Adipocyte (in vitro differentiated cells): ENCODE measurements around the gene IL3RA.
"Not testable (repeated sequence)": the region's sequence is repeated elsewhere in the genome, so short reads cannot be mapped to it uniquely, and the experiment has no call there.

Experiments used
- DNase-seq: peaks from one replicate; pipeline ENCODE4 v3.0.0-alpha.2; 2015; ENCODE audit warnings: low read depth
- H3K27me3 ChIP-seq: replicated peaks from 2 replicates; pipeline ENCODE4 v1.7.0; 2013; ENCODE audit warnings: mild to moderate bottlenecking, low read length, moderate library complexity; ENCODE audit not compliant: control insufficient read depth, insufficient read depth
- H3K36me3 ChIP-seq: 2 replicates; pipeline ENCODE4 v1.7.0; 2013; ENCODE audit warnings: low read length, mild to moderate bottlenecking, moderate library complexity; ENCODE audit not compliant: control insufficient read depth, insufficient read depth, severe bottlenecking
- H3K4me1 ChIP-seq: 2 replicates; pipeline ENCODE4 v1.7.0; 2013; ENCODE audit warnings: mild to moderate bottlenecking, low read length, moderate library complexity; ENCODE audit not compliant: control insufficient read depth, insufficient read depth
- H3K4me3 ChIP-seq: 2 replicates; pipeline ENCODE4 v1.7.0; 2013; ENCODE audit warnings: mild to moderate bottlenecking, low read length, moderate library complexity
- H3K9ac ChIP-seq: 2 replicates; pipeline ENCODE4 v1.7.0; 2013; ENCODE audit warnings: mild to moderate bottlenecking, low read length, moderate library complexity
- H3K9me3 ChIP-seq: 2 replicates; pipeline ENCODE4 v1.7.0; 2013; ENCODE audit warnings: mild to moderate bottlenecking, low read length, moderate library complexity; ENCODE audit not compliant: control insufficient read depth

The IL3RA gene

DNA sequence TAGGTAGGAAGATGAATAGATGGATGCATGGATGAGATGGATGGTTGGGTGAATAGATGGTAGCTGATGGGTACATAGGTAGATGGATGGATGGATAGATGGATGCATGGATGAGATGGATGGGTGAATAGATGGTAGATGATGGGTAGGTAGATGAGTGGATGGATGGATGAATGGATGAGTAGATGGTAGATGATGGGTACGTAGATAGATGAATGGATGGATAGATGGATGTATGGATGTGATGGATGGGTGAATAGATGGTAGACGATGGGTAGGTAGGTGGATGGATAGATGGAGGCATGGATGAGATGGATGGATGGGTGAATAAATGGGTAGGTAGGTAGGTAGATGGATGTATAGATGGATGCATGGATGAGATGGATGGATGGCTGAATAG lies 69.2 kb downstream of the IL3RA start:
- not testable (repeated sequence) for H3K9ac ChIP-seq, H3K27me3 ChIP-seq, DNase-seq, H3K4me3 ChIP-seq, H3K9me3 ChIP-seq, H3K4me1 ChIP-seq
- peaks cover 54% of the 10 kb centered on the region for H3K36me3 ChIP-seq

DNA sequence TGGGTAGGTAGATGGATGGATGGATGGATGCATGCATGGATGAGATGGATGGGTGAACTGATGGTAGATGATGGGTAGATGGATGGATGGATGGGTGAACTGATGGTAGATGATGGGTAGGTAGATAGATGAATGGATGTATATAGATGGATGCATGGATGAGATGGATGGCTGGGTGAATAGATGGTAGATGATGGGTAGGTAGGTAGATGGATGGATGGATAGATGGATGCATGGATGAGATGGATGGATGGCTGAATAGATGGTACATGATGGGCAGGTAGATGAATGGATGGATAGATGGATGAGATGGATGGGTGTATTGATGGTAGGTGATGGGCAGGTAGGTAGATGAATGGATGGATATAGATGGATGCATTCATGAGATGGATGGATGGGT lies 70.5 kb downstream of the IL3RA start:
- H3K9me3 ChIP-seq, result no peaks in the 10 kb centered on the region
- no peaks in the 10 kb centered on the region for H3K4me1 ChIP-seq
- H3K4me3 ChIP-seq, result no peak overlapping the region
- H3K9ac ChIP-seq, result no peak overlapping the region
- DNase-seq, result no peak
- H3K36me3 ChIP-seq, result peaks cover 57% of the 10 kb centered on the region
- no peaks in the 10 kb centered on the region for H3K27me3 ChIP-seq

DNA sequence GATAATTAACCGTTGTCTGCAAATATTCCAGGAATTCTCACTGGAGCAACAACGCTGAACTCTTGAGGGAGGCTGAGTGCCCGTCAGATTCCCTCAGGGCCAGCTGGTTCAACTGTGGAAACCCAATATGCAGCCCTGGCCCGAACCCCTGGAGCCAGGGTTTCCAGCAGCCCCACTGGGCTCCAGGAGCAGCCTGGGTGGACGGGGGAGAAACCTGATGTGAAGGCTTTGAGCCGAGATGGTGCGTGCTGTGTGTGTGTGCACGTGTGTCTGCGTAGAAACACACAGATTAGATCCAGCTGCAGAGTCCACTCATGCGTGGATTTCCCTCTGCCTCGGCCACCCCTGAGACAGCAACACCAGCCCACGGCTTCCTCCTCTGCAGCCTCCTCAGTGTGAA lies 74.7 kb downstream of the IL3RA start:
- no peak for DNase-seq
- H3K9ac ChIP-seq, result no peak overlapping the region
- H3K4me3 ChIP-seq, result no peak overlapping the region
- no peaks in the 10 kb centered on the region for H3K4me1 ChIP-seq
- H3K36me3 ChIP-seq, result peaks cover 46% of the 10 kb centered on the region
- no peaks in the 10 kb centered on the region for H3K27me3 ChIP-seq
- H3K9me3 ChIP-seq, result no peaks in the 10 kb centered on the region

DNA sequence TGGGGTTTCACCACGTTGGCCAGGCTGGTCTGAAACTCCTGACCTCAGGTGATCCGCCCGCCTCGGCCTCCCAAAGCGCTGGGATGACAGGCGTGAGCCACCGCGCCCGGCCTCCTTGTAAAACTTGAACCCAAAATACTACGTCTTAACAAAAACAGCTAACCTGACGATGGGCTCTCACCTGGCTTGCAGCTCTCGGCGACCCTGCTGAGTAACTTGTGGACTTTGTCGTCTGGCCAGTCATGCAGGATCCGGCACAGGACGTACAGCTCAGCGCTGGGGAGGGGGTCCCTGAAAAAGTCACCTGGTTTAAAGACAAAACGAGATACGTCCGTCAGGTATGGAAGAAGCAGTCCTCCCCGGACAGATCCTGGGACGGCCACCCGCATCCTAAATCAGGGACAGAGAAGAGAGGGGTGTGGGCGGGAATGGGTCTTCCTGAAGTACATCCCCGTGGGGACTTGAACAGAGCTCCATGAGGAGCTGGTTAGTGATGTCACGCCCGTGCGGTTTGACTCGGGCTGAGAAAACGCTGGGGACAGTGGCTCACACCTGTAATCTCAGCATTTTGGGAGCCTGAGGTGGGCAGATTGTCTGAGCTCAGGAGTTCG lies 76.1 kb downstream of the IL3RA start:
- no peak overlapping the region for H3K4me3 ChIP-seq
- H3K36me3 ChIP-seq, result peaks cover 46% of the 10 kb centered on the region
- H3K27me3 ChIP-seq, result no peaks in the 10 kb centered on the region
- H3K9me3 ChIP-seq, result no peaks in the 10 kb centered on the region
- H3K9ac ChIP-seq, result no peak overlapping the region
- H3K4me1 ChIP-seq, result no peaks in the 10 kb centered on the region
- DNase-seq, result no peak

DNA sequence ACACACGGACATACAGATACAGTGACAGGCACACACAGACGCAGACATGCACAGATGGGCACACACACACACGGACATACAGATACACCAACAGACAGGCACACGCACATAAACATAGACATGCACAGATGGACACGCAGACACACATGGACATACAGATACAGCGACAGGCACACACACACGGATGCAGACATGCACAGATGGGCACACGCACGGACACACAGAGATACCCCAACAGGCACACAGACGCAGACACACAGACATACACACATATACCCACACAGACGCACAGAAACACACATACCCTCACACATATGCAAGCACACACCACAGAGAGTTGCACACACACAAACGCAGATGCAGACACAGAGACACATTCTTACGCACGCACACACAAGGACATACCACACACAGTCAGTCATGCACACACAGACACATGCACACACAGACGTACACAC lies 79.8 kb downstream of the IL3RA start:
- no peaks in the 10 kb centered on the region for H3K4me1 ChIP-seq
- H3K36me3 ChIP-seq, result peaks cover 55% of the 10 kb centered on the region
- no peak for DNase-seq
- no peak overlapping the region for H3K4me3 ChIP-seq
- no peak overlapping the region for H3K9ac ChIP-seq
- H3K9me3 ChIP-seq, result no peaks in the 10 kb centered on the region
- no peaks in the 10 kb centered on the region for H3K27me3 ChIP-seq

DNA sequence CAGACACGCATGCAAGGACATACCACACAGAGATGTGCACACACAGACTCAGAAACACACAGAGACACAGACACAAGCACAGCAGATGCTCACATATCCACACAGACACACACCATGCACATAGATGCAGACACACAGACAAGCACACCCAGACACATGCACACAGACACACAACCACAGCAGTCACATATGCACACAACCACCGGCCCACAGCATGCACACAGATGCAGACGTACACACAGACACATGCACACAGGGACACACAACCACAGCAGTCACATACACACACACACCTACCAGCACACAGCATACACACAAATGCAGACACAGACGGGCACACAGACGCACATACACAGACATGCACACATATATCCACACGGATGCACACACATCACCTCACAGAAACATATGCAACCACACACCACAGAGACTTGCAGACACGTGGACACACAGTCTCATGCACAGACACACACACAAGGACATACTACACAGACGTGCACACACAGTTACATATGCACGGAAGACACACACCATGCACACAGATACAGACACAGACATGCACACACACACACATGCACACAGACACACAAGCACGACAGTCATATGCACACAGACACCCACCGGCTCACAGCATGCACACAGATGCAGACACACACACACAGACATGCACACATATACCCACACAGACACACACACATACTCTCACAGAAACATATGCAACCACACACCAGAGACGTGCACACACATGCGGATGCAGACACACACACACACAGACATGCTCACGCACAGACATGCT lies 80.6 kb downstream of the IL3RA start:
- H3K27me3 ChIP-seq, result no peaks in the 10 kb centered on the region
- H3K4me1 ChIP-seq, result no peaks in the 10 kb centered on the region
- peaks cover 5% of the 10 kb centered on the region for H3K9me3 ChIP-seq
- H3K36me3 ChIP-seq, result peaks cover 60% of the 10 kb centered on the region
- no peak for DNase-seq
- H3K9ac ChIP-seq, result no peak overlapping the region
- H3K4me3 ChIP-seq, result no peak overlapping the region

DNA sequence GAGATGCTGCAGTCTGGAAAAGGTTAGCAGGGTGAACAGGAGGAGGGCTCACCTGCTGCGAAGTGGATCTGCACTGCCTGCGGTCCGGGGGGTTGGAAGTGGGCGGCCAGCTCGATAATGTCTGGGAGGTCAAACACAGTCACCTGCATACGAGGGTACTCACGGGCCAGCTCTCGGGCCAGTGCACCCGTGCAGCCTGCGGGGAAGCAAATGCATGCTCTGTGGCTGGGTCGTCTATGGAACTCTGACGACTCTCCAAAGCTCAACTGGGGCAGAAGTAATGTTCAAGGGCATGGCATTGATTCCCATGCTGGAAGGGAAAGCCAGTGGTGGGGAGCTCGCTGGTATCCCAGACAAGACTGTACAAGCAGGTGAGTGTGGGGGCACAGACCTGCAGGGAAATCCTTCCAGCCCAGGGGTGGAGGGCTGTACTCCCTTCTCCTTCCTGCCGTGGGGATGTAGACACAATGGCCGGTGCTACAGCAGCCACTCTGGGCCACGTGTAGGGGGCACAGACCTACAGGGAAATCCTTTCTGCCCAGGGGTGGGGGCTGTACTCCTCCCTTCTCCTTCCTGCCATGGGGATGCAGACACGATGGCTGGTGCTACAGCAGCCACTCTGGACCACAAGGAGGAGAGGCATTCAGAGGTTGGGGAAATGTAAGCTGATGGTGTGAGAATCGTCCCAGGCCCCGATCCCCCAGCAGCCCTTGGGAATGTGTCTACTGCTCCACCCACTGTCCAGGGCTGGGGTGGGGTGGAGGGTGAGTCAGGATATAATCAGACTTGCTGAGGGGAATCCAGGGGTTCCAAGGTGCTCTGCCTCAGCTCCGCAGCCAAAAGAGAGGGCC lies 81.6 kb downstream of the IL3RA start:
- Histone ChIP-seq H3K36me3 (peaks cover 60% of the 10 kb centered on the region), H3K4me3 (no peak overlapping the region), H3K9me3 (peaks cover 8% of the 10 kb centered on the region), H3K4me1 (no peaks in the 10 kb centered on the region), H3K9ac (no peak overlapping the region), H3K27me3 (no peaks in the 10 kb centered on the region)
- DNase-seq, result no peak

DNA sequence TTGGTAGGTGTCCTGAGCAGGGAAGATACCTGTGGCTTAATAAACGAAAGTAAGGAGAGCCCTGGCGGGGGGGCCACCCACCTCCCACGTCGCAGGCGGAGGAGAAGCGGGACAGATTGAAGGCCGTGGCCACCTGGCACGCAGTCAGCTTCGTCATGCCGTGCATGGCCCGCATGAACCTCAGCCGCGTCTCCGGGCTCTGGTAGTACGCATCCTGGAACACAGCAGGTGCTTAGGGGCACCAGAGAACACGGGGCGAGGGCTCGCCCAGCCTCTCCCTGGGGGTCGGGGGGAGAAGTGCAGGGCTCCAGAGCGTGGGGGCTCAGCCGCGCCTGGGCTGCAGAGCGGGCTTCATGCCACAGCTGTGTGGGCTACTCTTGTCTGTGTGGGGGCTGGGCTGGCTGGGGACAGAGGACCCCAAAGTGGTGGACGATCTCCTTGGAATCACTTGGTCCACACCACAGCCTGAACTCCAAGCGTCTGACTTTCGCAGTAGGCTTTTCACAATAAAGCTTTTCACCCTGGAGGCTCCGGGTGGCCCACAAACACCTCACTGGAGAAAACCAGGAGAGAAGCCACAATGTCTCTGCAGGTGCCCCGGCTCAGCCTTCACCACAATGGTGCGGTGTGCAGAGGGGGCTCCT lies 82.4 kb downstream of the IL3RA start:
- H3K27me3 ChIP-seq, result no peaks in the 10 kb centered on the region
- no peaks in the 10 kb centered on the region for H3K4me1 ChIP-seq
- no peak for DNase-seq
- H3K4me3 ChIP-seq, result no peak overlapping the region
- H3K36me3 ChIP-seq, result peaks cover 56% of the 10 kb centered on the region
- peaks cover 8% of the 10 kb centered on the region for H3K9me3 ChIP-seq
- no peak overlapping the region for H3K9ac ChIP-seq

DNA sequence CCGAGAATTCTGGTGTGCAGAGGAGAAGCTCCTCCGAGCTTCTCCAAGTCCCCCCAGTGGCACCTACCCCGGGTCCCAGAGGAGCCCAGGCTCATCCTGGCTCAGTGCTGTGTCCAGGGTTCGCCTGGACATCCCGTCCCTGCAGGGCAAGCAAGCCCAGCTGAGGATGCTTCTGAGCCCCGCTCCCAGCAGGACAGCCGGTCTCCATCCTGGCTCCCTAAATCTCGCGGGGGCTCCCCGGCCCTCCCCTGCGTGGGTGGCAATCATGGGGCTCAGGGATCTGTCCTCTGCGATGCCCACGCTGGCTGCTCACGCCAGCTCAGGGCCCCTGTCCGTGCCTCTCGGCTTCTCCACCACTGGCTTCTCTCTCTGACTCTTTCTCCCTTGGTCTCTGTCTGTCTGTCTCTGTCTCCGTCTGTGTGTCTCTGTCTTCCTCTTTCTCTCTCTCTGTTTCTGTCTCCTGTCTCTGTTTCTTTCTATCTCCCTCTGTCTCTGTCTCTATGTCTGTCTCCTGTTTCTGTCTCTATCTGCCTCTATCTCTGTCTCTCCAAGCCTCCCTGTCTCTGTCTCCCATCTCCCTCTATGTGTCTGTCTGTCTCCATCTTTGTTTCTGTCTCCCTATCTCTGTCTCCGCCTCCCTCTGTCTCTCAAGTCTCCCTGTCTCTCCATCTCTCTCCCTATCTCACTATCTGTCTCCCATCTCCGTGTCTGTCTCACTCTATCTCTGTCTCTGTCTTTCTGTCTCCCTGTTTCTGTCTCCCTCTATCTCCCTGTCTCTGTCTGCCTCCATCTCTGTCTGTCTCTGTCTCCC lies 83.2 kb downstream of the IL3RA start:
- no peaks in the 10 kb centered on the region for H3K4me1 ChIP-seq
- H3K9me3 ChIP-seq, result peaks cover 8% of the 10 kb centered on the region
- DNase-seq, result no peak
- no peaks in the 10 kb centered on the region for H3K27me3 ChIP-seq
- H3K9ac ChIP-seq, result no peak overlapping the region
- H3K36me3 ChIP-seq, result peaks cover 52% of the 10 kb centered on the region
- H3K4me3 ChIP-seq, result no peak overlapping the region

DNA sequence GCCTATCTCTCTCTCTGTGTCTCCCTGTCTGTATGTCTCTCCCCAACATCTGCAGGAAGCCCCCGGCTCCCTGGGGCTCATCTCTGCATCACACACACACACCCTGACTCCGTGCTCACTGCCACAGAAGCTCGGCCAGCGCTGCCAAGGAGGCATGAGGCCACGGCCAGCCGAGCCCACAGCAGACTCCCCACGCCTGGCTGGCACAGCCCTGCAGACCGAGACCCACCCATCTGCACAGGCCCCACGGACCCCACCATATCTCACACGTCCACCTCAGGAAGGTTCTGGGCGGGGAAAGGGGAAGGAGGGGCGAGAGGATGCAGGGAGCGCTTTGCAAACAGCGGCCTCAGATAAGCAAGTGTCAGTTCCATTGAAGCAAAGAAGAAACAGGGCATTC lies 83.8 kb downstream of the IL3RA start:
- Histone ChIP-seq H3K27me3 (no peaks in the 10 kb centered on the region), H3K4me3 (no peak overlapping the region), H3K9me3 (peaks cover 8% of the 10 kb centered on the region), H3K9ac (no peak overlapping the region), H3K36me3 (peaks cover 57% of the 10 kb centered on the region), H3K4me1 (no peaks in the 10 kb centered on the region)
- DNase-seq, result no peak
